Measurements from ENCODE around the gene KDM3A. TPM values are rescaled to one million over a fixed set of nuclear protein-coding genes. Genes with fewer than 3 reads are reported as not detected.

Gene KDM3A
- total RNA-seq, 1 donor, result 31.8 TPM

DNA sequence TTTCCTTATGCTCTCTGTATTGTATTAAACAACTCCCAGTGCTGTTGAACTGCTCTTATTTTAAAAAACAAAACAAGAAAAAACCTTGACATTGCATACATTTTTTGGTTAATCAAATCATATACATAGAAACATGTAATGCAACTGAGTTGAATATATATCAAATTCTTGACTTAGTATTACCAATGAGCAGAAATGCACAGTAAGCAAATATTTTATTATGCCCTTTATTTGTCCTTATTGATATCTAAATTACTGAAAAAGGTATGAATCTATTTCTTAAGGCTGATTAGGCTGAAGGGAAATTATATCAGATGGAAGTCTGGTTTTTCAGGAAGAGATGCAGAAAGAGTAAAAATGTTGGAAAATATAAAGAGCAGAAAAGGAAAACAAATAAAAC is 6.9 kb upstream of the KDM3A start:
- no peak for DNase-seq (ENCODE audit: low read depth in 2 of 3, low spot score in 2 of 3)

DNA sequence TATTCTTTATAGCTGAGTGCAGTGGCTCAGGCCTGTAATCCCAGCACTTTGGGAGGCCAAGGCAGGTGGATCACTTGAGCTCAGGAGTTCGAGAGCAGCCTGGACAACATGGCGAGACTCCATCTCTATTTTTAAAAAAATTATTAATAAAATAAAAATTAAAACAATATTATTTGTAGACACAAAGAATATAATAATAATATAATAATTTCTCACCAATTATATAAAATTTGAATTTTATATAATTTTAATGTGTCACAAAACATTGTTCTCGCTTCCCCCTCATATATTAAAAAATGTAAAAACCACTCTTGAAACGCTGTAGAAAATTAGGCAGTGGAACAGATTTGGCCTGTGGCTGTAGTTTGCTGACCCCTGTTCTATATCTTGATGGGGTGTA is 5.6 kb upstream of the KDM3A start:
- DNase-seq (ENCODE audit: low read depth in 2 of 3, low spot score in 2 of 3), result no peak

DNA sequence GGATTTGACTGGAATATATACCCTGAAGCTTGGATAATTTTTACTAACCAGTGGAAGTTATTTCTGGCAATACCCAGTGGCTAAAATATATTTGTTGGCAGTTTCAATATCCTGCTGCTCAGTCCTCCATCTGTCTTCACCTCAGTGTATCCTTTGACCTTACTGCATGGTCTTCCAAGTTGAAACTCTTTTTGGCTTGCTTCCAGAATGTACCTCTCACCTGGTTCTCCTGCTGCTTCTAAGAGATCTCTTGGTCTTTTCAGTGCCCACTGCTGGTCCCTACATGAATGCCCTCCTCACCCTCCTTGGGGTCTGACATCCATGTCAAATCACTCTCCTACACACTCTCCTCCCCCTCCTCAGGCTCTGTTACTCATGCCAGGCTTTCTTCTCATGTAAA is 4.8 kb upstream of the KDM3A start:
- DNase-seq (ENCODE audit: low read depth in 2 of 3, low spot score in 2 of 3), result no peak

DNA sequence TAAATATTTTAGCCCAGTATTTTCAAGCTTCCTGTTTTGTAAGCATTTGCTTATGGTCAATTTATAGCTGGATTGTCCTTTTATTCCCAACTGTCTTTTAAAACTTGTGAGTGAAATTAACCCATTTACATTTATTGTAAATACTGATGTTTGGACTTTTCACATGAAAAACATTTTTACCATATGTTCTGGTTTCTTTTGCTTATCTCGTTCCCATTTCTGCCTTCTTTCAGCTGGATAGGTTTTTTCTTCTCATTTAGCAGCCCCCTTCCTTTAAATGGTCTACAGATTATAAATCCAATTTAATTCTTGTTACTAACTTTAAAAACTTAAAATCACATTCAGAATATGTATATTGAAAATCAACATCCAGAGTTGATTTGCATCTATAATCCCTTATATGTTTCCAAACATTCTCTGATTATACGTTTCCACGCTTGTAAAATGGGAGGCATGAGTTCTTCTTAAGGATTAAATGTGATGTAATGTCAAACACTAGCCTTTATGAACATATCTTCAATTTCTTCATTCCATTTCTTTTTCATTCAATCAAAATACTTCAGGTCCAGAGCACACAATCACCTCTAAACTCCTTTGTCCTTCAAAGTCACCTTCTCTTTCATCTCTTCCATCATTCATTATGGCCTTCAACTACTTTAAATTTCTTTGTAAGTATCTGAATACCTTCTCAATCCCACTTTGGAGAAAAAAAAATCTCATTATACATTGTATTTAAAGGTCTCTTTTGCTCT is 1.1 kb upstream of the KDM3A start:
- DNase-seq (ENCODE audit: low read depth in 2 of 3, low spot score in 2 of 3), result peak in 1 of 3 donors; percentile 13

DNA sequence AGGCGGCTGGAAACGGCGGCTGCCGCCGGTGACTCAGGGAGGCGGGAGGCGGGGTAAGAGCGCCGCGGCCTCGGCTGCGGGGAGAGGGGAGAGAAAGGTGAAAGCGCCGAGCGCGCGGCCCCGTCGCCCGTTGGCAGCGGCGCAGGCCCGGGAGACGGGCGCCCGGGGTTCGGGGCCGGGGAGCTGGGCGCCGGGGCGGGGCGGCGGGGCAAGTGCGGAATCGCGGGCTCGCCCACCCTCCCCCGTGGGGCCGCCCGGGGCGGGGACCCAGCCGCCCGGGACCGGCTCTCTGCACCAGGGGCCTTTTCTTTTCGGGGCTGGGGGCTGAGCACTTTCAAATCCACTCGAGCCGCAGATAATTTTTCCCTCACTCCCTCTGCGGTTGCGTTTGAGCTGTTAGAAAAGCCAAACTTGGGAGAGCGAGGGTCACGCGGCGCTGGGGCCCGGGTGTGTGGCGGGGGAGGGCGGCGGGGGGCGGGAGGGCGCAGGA is 266 bp downstream of the KDM3A start:
- no peak for DNase-seq (ENCODE audit: low read depth in 2 of 3, low spot score in 2 of 3)

DNA sequence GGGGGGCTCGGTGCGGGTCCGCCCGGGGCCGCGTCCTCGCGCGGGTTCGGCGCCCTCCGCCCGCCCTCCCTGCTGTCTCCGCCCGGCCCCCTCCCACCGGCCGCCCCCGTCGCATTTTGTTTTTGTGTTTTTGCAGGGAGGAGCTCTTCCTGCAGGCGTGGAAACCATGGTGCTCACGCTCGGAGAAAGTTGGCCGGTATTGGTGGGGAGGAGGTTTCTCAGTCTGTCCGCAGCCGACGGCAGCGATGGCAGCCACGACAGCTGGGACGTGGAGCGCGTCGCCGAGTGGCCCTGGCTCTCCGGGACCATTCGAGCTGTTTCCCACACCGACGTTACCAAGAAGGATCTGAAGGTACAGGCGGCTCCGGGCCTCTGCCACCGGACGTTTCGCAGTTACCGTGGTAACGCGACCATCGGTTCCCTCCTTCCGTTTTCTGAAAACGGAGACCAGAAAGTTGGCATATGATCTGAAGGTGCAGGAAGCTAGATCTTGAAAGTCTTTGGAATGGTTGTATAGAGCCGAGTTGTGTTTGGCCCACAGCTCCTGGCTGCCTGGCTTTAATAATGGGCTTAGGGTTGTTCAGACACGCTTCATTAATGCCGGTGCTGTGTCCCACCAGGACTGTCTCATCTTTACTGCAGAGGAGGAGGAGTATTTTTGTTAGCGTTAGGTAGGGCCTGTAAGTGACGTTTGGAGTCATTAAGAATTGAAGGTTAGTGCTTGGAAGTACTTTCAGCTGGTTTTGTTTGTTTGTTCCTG is 891 bp downstream of the KDM3A start:
- peak; percentile 44 to 77 (median 72) for DNase-seq (ENCODE audit: low read depth in 2 of 3, low spot score in 2 of 3)

DNA sequence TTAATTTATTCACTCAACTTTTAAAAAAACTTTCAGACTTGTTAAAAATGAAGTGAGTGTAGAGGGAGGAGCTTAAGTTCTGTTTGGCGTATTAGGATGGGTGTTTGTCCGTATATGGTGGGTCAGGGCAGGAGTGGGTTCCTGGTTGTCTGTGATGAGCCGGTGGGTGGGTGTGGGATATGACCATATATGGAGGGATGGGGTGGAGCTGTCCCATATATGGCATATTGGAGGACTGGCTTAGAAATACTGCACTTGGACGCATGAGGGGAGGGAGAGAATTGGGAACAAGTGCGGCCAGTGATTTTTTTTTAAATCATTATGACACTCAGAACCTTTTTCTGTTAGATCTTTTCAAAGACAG is 1.5 kb downstream of the KDM3A start:
- DNase-seq (ENCODE audit: low read depth in 2 of 3, low spot score in 2 of 3), result peak; percentile 43 to 91 (median 89)

DNA sequence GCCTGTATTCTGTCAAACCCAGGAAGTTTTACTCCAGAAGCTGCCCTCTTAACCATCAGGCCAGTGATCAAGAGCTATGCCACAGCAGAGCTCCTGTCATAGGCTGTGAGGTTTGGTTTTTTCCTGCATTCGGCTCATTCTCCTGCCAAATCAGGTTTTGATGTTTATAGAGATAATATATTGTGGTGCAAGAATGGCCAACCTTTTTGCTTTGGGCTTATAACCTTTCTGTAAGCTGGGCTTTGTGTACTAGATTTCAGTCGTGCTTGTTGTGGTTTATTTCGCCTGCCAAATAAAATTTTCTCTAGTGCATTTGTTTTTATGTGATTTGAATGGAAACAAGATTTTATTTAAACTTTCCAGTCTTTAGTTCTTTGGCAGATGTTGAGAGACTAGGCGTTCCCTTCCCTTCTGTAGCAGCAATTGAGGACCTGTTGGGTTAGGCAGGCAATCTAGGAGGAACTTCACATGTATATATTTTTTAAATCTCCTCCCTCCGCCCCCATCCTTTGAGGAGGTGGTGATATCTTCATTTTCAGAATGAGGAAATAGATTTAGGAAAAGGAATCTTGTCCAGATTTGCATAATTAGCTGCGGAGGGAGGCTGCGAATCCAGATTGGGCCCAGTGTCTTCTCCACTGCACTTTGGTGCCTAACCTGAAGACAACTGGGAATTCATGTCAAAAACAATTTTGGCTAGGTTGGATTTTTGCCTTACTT is 2.6 kb downstream of the KDM3A start:
- DNase-seq (ENCODE audit: low read depth in 2 of 3, low spot score in 2 of 3), result no peak

DNA sequence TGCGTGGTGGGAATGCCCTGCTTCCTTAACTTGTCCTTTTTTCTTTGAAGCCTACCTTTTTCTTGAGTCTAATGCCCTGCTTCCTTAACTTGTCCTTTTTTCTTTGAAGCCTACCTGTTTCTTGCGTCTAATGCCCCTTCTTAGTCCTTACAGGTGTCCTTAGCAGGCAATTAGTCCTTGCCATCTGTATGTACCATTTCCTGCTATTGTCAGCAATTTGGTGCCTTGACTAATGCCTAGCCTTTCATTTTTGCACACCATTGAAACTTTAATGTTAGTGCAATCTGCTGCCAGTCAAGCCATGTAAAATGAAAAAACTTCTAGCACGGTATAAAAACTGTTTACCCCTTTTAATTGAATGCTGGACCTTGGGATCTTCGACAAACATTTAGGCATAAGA is 4.3 kb downstream of the KDM3A start:
- no peak for DNase-seq (ENCODE audit: low read depth in 2 of 3, low spot score in 2 of 3)

DNA sequence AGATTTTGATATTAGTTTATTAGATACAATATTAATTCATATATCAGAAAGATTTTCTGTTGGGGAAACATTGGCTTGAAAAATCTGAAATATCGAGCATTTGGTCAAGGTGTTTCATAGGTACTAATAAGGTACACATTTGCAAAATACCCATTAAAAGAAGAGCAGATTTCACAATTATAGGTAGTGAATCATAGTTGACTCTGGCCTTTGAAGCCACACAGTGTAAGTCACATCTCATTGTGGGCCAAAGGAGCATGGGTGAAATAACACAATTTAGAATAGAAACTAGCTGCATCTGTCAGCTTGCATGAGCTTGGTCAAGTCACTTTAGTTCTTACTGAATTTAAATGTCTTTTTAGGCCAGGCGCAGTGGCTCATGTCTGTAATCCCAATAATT is 4.9 kb downstream of the KDM3A start:
- DNase-seq (ENCODE audit: low read depth in 2 of 3, low spot score in 2 of 3), result no peak

DNA sequence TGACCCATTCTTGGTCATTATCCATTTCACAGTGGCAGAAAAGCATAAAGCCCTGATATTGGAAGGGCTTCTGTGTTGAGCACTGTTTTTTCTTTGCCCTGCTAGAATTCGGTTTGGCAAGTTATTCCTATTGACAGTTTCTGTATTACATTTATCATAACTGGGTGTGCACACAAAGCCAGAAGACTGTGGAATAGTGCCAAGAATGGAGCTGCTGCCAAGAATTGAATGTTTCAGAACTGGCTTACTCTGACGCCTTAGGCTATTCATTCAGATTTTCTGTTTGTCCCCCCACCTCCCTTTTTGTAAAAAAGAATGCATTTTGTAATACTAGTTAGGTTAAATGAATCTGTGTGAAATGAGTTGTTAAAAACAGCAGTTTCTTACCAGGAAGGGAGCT is 12.7 kb downstream of the KDM3A start:
- no peak for DNase-seq (ENCODE audit: low read depth in 2 of 3, low spot score in 2 of 3)

DNA sequence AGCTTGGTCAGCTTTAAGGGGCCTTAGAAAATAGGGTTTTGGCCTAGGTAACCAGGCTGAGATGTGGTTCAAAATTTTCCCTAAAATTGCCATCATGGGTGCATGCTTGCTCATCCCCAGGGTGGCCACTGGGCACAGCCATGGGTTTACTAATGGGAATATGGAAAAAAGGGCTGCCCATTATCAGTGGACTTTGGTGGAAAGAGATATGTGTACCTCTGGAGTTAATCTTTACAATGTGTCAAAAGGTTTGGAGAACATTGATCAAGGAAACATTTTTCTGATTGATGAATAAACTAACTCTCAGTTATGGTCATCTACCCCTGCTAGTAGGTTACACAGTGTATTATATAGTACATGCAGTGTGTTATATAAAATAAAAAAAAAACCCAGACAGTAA is 13.1 kb downstream of the KDM3A start:
- no peak for DNase-seq (ENCODE audit: low read depth in 2 of 3, low spot score in 2 of 3)

DNA sequence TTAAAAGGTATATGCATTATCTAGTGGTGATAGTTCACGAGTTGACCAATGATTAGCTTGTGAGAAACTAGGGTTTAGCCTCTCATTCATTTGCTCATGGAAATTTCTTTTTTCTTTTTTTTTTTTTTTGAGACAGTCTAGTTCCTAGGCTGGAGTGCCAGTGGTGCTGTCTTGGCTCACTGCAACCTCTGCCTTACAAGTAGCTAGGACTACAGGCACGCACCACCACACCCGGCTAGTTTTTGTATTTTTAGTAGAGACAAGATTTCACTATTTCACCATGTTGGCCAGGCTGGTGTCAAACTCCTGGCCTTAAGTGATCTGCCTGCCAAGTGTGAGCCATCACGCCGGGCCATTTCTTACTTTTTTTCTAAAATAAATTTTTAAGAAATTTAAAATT is 14.0 kb downstream of the KDM3A start:
- DNase-seq (ENCODE audit: low read depth in 2 of 3, low spot score in 2 of 3), result no peak

DNA sequence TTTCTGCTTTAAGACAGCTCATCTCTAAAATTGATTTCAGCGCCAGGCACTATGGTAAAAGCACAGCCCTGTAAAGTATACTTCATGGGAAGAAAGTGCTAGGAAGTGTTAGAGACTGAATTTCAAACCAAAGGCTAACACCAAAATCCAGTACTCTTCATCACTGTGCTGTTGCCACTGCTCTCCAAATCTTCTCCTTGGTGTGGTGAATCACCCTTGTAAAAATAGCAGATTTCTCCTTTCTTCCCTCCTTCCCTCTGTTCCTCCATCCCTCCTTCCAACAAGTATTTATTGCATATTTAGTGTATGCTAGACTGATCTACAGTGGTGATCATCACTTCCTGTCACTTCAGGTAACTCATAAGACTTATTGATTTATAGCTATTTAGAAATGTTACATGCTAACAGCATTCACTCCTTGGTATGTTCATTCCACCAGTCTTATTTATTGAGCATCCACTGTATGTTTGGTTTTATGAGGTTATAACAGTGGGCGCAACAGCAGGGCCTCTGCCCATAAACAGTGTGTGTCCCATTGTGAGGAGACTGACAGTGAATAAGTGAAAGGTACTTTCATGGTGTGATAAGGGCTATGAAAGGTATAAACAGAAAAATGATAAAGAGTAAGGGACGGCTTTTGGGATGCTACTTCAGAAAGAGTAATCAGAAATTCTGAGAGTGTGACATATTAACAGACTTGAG is 20.0 kb downstream of the KDM3A start:
- no peak for DNase-seq (ENCODE audit: low read depth in 2 of 3, low spot score in 2 of 3)

DNA sequence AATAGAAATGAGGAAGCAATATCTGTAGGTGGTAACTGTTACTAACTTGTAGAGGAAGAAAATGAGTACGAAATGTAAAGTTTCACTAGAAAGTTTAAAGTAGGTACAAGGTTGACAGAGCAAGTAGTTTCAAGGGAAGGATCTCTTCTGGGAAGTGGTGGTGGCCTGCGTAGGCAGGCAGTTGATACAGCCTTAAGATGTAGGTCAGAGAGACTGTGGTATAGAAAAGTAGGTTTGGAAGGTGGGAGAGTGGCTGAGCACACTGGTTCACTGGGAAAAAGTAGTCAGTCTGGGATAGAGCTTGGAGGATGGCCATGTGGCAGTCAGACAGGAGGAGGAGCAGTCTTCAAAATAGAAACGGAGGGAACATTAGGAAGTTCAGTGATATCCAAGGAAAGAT is 23.5 kb downstream of the KDM3A start:
- DNase-seq (ENCODE audit: low read depth in 2 of 3, low spot score in 2 of 3), result no peak

DNA sequence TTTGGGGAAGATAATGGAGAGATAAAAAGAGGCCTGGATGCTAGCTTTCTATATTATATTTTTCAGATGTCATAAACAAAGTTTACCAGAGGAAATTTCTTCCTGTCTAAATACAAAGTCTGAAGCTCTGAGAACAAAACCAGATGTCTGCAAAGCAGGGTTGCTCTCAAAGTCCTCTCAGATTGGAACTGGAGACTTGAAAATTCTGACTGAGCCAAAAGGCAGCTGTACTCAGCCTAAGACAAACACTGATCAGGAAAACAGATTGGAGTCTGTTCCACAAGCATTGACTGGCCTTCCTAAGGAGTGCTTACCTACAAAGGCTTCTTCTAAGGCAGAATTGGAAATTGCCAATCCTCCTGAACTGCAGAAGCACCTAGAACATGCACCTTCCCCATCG is 25.1 kb downstream of the KDM3A start:
- no peak for DNase-seq (ENCODE audit: low read depth in 2 of 3, low spot score in 2 of 3)

DNA sequence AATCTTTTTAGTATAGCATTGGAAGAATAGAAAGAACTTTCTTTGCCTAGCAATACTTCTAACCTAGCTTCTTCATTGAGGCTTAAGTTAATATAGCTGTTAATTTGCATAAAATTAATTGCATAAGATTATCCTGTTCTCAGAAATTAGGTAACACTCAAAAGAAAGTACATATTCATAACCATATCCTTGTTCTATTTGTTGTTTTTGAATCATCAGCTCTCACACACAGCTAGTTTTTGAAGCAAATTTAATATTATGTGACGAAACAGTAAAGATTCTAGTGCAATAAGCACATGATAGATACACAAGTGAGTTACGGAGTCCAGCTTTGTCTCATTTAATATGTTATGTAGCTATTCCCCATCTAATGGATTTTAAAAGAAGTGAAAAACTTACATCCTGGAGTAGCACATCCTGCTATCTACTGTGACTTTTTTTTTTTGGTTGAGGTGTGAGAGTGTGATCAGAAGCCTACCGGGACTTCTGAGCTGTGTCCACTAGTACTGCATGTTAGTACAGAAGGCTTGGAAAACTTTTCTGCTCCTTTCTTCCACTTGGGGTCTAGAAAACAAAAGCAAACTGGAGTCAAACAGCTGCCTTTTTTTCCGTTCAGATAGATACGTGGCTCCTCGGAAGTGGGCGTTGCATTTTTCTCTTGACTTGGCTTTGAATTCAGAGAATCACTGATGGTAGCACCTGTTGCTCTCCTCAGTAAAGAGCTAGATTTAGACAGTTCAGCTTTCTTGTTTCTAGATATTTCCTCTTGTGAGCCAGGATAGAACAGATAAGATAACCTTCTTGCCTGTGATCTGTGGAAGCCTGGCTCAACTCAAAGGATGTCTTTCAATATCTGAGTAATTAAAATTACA is 27.2 kb downstream of the KDM3A start:
- DNase-seq (ENCODE audit: low read depth in 2 of 3, low spot score in 2 of 3), result no peak

DNA sequence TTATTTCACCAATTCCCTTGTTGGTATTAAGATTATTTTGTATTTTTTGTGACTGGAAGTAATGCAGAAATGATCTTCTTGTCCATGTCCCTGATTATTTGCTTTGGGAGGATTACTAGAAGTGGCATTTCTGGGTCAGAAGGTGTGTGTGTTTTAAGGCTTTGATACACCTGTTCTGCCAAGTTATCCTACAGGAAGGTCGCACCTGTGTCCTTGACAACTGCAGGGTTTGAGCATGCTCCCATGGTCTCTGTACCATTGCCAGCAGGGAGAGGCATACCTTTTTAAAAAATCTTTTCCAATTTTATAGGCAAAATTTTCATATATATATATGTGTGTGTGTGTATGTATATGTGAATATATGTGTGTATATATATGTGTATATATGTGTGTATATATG is 29.7 kb downstream of the KDM3A start:
- no peak for DNase-seq (ENCODE audit: low read depth in 2 of 3, low spot score in 2 of 3)

DNA sequence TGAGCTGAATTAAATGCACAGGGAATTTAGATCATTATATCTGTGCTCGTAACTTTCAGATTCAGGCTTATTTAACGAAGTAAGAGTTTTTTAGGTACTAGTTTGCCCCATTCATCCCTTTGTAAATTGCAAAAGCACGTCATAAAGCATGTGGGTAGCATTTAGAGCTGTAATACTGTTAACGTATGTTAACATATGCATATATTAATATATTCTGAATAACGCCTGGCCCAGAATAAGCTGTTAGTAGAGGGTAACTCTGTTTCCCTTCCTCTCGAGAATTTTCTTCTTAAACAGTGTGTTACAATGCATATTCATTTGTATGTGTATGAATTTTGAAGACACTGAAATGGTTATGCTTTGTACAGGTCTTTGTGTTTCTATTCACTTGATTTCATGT is 30.5 kb downstream of the KDM3A start:
- no peak for DNase-seq (ENCODE audit: low read depth in 2 of 3, low spot score in 2 of 3)

DNA sequence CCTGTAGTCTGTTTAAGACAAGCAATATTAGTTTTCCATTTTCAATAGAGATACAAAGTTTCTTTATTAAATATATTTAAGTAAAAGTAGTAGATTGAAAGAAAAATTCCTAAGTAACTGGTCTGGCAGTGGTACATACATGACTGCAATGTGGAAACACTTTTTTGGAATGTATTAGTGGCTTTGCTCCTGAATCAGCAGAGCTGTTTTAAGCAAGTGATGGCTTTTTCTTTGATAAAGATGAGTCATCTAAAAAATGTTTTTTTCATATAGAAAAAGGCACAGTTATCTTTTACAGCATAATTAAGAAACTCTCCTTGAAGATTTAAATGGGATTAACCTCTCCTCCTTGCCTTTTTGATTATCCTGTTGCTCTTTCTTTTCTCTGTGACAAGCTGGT is 34.9 kb downstream of the KDM3A start:
- no peak for DNase-seq (ENCODE audit: low read depth in 2 of 3, low spot score in 2 of 3)

Measured in hematopoietic multipotent progenitor cell (in vitro differentiated cells).